Right lobe of liver (tissue), 4 donors: Measurements from ENCODE around the gene RAP1GAP2.

Experiments used
- CTCF ChIP-seq, 4 donors: fragments of 200-600 bp in 3 of 4; fragments of 450-650 bp in 1 of 4; IDR thresholded peaks; one replicate each; pipeline versions ENCODE4 v1.5.1 to v1.8.0; 2016 to 2022; ENCODE audit warnings: antibody characterized with exemption in 4 of 4, mild to moderate bottlenecking in 2 of 4
- POLR2A ChIP-seq: fragments of 450-650 bp; IDR thresholded peaks from one replicate; pipeline ENCODE4 v1.6.1; 2017; ENCODE audit warnings: antibody characterized with exemption, mild to moderate bottlenecking
- donor health status: DM: no; HTN: no; CAD: no.
- donor health status: DM: no; HTN: no; CAD: no.
- donor health status: DM: no; HTN: yes; CAD: no.

GRCh38 chr17:2975469-2975958, 179.3 kb downstream of the RAP1GAP2 start:
- TF ChIP-seq CTCF (IDR thresholded peaks at IDR 0.05) (no peak), POLR2A (no peak)
